ENCODE results near the gene MRC2. TPM values are rescaled to one million over a fixed set of nuclear protein-coding genes. Genes with fewer than 3 reads are reported as not detected.

MRC2 gene
- total and polyA plus RNA-seq, 2 of the 13 experiments (the other 11 are each of a cell fraction or from before 2014, with no cell fraction given): not detected

DNA sequence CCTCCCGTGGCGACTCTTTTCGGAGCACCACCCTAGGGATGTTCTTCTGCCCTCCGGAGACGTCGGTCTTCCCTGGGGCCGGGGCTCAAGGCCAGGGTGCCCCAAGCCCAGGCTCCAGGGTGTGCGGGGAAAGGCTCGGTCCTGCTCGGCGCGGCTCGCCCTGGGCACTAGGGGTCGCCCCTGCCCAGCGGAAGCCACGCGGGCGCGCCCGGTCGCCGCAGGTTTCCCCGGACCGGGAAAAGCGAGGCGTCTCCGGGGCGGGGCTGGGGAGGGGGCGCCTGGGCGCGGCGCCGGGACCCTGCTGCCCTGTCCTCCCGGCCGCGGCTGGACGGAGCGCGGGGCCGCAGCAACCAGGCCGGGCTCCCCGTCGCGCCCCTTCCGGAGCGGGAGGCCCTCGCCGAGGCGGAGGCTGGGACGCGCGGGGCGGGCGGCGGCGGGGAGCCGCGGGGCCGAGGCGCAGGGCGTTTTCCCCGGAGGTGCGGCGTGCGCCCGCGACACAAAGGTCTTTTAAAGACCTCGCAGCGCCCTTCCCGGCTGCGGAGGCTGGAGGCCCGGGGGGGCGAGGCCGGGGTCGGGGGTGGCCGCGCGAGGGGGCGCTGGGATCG is 76.4 kb downstream of the MRC2 start (continued):
- TF ChIP-seq, protein P1, sequence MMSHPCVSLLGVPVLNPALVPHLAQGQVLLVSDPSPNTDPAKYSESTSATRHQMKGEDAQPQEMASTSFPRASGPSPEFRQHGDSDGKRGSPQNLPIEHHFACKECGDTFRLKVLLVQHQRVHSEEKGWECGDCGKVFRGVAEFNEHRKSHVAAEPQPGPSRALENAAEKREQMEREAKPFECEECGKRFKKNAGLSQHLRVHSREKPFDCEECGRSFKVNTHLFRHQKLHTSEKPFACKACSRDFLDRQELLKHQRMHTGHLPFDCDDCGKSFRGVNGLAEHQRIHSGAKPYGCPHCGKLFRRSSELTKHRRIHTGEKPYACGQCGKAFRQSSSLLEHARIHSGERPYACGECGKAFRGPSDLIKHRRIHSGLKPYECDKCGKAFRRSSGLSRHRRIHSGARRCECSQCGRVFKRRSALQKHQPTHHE (CRISPR knock-in tag; IDR thresholded peaks at IDR 0.05; ENCODE audit: borderline replicate concordance): no peak
- TF ChIP-seq CENPX (CRISPR knock-in tag; IDR thresholded peaks at IDR 0.05) (no peak), ZBTB7A (CRISPR knock-in tag; IDR thresholded peaks at IDR 0.05) (0 out of 2 replicates have a peak, but pooled peaks have one; percentile 32), MTF1 (CRISPR knock-in tag; IDR thresholded peaks at IDR 0.05) (no peak), ZFX (CRISPR knock-in tag; IDR thresholded peaks at IDR 0.05; ENCODE audit: low read depth) (peak; percentile 53; the same call in 1 of the 2 replicates), AGO1 (IDR thresholded peaks at IDR 0.05; ENCODE audit: low read depth, low read length, poor library complexity, severe bottlenecking) (no peak), FOXK1 (CRISPR knock-in tag; IDR thresholded peaks at IDR 0.05; ENCODE audit: borderline replicate concordance, low read depth) (no peak), ZNF296 (CRISPR knock-in tag; conservative IDR thresholded peaks at IDR 0.05) (no peak), EEA1 (CRISPR knock-in tag; IDR thresholded peaks at IDR 0.05; ENCODE audit: borderline replicate concordance) (0 out of 2 replicates have a peak, but pooled peaks have one; percentile 40), ZNF333 (CRISPR knock-in tag; IDR thresholded peaks at IDR 0.05; ENCODE audit: borderline replicate concordance) (no peak), NR1H2 (CRISPR knock-in tag; IDR thresholded peaks at IDR 0.05; ENCODE audit: borderline replicate concordance, low read depth) (no peak), ZNF670 (CRISPR knock-in tag; IDR thresholded peaks at IDR 0.05; ENCODE audit: borderline replicate concordance) (no peak), ZNF430 (CRISPR knock-in tag; IDR thresholded peaks at IDR 0.05) (no peak), TCF7L2 (IDR thresholded peaks at IDR 0.05; ENCODE audit: low read depth, low read length) (no peak), TOPORS (CRISPR knock-in tag; IDR thresholded peaks at IDR 0.05) (0 out of 2 replicates have a peak, but pooled peaks have one; percentile 17), ZNF572 (CRISPR knock-in tag; IDR thresholded peaks at IDR 0.05) (no peak), PCBP1 (IDR thresholded peaks at IDR 0.05; ENCODE audit: borderline replicate concordance, low read depth, low read length) (0 out of 2 replicates have a peak, but pooled peaks have one; percentile 58)
- TF ChIP-seq, protein P2, sequence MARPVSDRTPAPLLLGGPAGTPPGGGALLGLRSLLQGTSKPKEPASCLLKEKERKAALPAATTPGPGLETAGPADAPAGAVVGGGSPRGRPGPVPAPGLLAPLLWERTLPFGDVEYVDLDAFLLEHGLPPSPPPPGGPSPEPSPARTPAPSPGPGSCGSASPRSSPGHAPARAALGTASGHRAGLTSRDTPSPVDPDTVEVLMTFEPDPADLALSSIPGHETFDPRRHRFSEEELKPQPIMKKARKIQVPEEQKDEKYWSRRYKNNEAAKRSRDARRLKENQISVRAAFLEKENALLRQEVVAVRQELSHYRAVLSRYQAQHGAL (CRISPR knock-in tag; IDR thresholded peaks at IDR 0.05; ENCODE audit: not compliant biosample characterization): no peak
- TF ChIP-seq, protein P3, sequence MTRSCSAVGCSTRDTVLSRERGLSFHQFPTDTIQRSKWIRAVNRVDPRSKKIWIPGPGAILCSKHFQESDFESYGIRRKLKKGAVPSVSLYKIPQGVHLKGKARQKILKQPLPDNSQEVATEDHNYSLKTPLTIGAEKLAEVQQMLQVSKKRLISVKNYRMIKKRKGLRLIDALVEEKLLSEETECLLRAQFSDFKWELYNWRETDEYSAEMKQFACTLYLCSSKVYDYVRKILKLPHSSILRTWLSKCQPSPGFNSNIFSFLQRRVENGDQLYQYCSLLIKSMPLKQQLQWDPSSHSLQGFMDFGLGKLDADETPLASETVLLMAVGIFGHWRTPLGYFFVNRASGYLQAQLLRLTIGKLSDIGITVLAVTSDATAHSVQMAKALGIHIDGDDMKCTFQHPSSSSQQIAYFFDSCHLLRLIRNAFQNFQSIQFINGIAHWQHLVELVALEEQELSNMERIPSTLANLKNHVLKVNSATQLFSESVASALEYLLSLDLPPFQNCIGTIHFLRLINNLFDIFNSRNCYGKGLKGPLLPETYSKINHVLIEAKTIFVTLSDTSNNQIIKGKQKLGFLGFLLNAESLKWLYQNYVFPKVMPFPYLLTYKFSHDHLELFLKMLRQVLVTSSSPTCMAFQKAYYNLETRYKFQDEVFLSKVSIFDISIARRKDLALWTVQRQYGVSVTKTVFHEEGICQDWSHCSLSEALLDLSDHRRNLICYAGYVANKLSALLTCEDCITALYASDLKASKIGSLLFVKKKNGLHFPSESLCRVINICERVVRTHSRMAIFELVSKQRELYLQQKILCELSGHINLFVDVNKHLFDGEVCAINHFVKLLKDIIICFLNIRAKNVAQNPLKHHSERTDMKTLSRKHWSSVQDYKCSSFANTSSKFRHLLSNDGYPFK (CRISPR knock-in tag; IDR thresholded peaks at IDR 0.05; ENCODE audit: borderline replicate concordance): no peak
- TF ChIP-seq, protein P4, sequence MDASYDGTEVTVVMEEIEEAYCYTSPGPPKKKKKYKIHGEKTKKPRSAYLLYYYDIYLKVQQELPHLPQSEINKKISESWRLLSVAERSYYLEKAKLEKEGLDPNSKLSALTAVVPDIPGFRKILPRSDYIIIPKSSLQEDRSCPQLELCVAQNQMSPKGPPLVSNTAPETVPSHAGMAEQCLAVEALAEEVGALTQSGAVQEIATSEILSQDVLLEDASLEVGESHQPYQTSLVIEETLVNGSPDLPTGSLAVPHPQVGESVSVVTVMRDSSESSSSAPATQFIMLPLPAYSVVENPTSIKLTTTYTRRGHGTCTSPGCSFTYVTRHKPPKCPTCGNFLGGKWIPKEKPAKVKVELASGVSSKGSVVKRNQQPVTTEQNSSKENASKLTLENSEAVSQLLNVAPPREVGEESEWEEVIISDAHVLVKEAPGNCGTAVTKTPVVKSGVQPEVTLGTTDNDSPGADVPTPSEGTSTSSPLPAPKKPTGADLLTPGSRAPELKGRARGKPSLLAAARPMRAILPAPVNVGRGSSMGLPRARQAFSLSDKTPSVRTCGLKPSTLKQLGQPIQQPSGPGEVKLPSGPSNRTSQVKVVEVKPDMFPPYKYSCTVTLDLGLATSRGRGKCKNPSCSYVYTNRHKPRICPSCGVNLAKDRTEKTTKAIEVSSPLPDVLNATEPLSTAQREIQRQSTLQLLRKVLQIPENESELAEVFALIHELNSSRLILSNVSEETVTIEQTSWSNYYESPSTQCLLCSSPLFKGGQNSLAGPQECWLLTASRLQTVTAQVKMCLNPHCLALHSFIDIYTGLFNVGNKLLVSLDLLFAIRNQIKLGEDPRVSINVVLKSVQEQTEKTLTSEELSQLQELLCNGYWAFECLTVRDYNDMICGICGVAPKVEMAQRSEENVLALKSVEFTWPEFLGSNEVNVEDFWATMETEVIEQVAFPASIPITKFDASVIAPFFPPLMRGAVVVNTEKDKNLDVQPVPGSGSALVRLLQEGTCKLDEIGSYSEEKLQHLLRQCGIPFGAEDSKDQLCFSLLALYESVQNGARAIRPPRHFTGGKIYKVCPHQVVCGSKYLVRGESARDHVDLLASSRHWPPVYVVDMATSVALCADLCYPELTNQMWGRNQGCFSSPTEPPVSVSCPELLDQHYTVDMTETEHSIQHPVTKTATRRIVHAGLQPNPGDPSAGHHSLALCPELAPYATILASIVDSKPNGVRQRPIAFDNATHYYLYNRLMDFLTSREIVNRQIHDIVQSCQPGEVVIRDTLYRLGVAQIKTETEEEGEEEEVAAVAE (CRISPR knock-in tag; IDR thresholded peaks at IDR 0.05; ENCODE audit: borderline replicate concordance): no peak

Measured in HepG2 (cell line).